ENCODE data around the gene TMEM86A. TPM values are rescaled to one million over a fixed set of nuclear protein-coding genes. Genes with fewer than 3 reads are reported as not detected.

TMEM86A gene
- total and polyA plus RNA-seq, 2 of the 13 experiments (the other 11 are each of a cell fraction or from before 2014, with no cell fraction given), result 0.03 to 0.07 TPM

DNA sequence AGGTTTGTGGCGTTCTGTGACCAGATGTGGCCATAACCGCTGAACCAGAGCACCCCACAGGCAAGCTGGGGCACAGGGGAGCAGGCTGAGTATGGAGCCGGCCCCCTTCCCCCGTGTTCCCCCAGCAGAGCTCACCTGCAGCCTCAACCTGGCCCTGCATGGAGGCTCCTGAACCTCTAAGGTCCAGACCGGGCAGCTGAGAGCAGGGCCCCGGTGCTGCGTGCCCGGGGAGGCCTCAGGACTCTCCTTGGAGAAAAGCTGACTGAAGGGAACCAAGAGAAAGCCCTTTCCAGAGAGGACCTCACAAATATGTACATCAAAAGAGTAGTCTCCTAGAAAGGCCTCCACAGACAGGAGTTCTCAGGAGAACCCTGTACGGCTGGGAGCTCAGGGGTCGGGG, 44.8 kb downstream of the TMEM86A start:
- Histone ChIP-seq H3K27me3 (ENCODE audit: control insufficient read depth in 1 of 2, insufficient read depth in 2 of 2, low read length in 2 of 2) (peaks cover 9 to 58% of the 10 kb centered on the region in 2 experiments; a peak in 4 of 5 replicates), H3K79me2 (ENCODE audit: insufficient read depth, low read length) (no peaks in the 10 kb centered on the region), H3K36me3 (replicated peaks in 1 of 2; ENCODE audit: control insufficient read depth in 1 of 2, insufficient read depth in 2 of 2, low read length in 2 of 2) (no peaks in the 10 kb centered on the region), H3K9ac (ENCODE audit: insufficient read depth, low read depth, low read length) (no peak overlapping the region), H2AFZ (ENCODE audit: low read length) (no peak overlapping the region), H3K4me3 (replicated peaks in 1 of 3; ENCODE audit: insufficient read depth in 1 of 3, low read depth in 2 of 3, low read length in 3 of 3) (no peak overlapping the region), H3K27ac (ENCODE audit: extremely low read length, insufficient read depth, low read length) (no peak overlapping the region), H4K20me1 (ENCODE audit: insufficient read depth, low read length) (no peaks in the 10 kb centered on the region), H3K9me3 (ENCODE audit: low read length) (no peaks in the 10 kb centered on the region), H3K4me1 (ENCODE audit: insufficient read depth, low read length) (no peaks in the 10 kb centered on the region), H3K4me2 (ENCODE audit: low read depth, low read length) (no peak overlapping the region)
- no peak for FAIRE-seq
- no TSS peak for BruUV-seq (replicated peaks)
- DNase-seq (ENCODE audit: low spot score), result no peak
- TF ChIP-seq KMT2A (CRISPR knock-in tag; IDR thresholded peaks at IDR 0.05) (no peak), ZBTB3 (CRISPR knock-in tag; IDR thresholded peaks at IDR 0.05; ENCODE audit: borderline replicate concordance, low read depth) (no peak), TSC22D2 (CRISPR knock-in tag; IDR thresholded peaks at IDR 0.05; ENCODE audit: borderline replicate concordance) (no peak), GTF3A (CRISPR knock-in tag; conservative IDR thresholded peaks at IDR 0.05) (no peak), IKZF1 (IDR thresholded peaks at IDR 0.05) (no peak), RXRB (CRISPR knock-in tag; IDR thresholded peaks at IDR 0.05; ENCODE audit: borderline replicate concordance) (no peak), SOX13 (IDR thresholded peaks at IDR 0.05) (no peak), SOX13 (CRISPR knock-in tag; conservative IDR thresholded peaks at IDR 0.05 in 1 of 2, IDR thresholded peaks at IDR 0.05 in 1 of 2) (no peak), ZNF451 (CRISPR knock-in tag; IDR thresholded peaks at IDR 0.05) (no peak), THYN1 (CRISPR knock-in tag; IDR thresholded peaks at IDR 0.05; ENCODE audit: borderline replicate concordance, low read depth) (no peak), ZNF841 (CRISPR knock-in tag; IDR thresholded peaks at IDR 0.05; ENCODE audit: borderline replicate concordance) (no peak), PRDM10 (CRISPR knock-in tag; IDR thresholded peaks at IDR 0.05; ENCODE audit: low read depth) (no peak), FOSL1 (CRISPR knock-in tag; IDR thresholded peaks at IDR 0.05; ENCODE audit: borderline replicate concordance) (no peak), ZSCAN30 (CRISPR knock-in tag; IDR thresholded peaks at IDR 0.05) (no peak), SKIL (CRISPR knock-in tag; IDR thresholded peaks at IDR 0.05; ENCODE audit: borderline replicate concordance) (no peak), TFE3 (CRISPR knock-in tag; IDR thresholded peaks at IDR 0.05) (no peak), PCBP1 (IDR thresholded peaks at IDR 0.05; ENCODE audit: borderline replicate concordance, low read depth, low read length) (no peak), CEBPB (IDR thresholded peaks at IDR 0.05; ENCODE audit: borderline replicate concordance, low read depth, low read length) (no peak), ZKSCAN8 (CRISPR knock-in tag; IDR thresholded peaks at IDR 0.05; ENCODE audit: borderline replicate concordance) (no peak), SPEN (CRISPR knock-in tag; IDR thresholded peaks at IDR 0.05; ENCODE audit: low read depth) (no peak)
- in situ Hi-C loops (cut with HindIII; ENCODE audit: extremely low pct_ligation_motif_present, low pct_unique_long_range_greater_than_20kb) (no loop called here), intact Hi-C loops (cut with micrococcal nuclease; ENCODE audit: unreplicated experiment) (no loop called here)
- 83% methylated on average over 1 of the region's 10 CpGs for WGBS (ENCODE audit: low lambda C conversion rate)
- ChIA-PET POLR2A (no interaction called here), CTCF (ENCODE audit: low intra/inter-chr PET ratio, low total read pairs) (no interaction called here)
- no peak for ATAC-seq
